Stomach smooth muscle (tissue), 2 donors: ENCODE results near the gene UGT1A1.
"Not testable (repeated sequence)": the region's sequence is repeated elsewhere in the genome, so short reads cannot be mapped to it uniquely, and the experiment has no call there.

Experiments
- H3K27ac ChIP-seq: one replicate; pipeline ENCODE4 v1.7.0; 2013; ENCODE audit warnings: mild to moderate bottlenecking, low read length, inconsistent platforms
- H3K27me3 ChIP-seq, 2 donors: one replicate each; pipeline ENCODE4 v1.7.0; 2013; ENCODE audit warnings: low read length in 2 of 2; ENCODE audit not compliant: insufficient read depth in 2 of 2, control insufficient read depth in 1 of 2
- H3K36me3 ChIP-seq, 2 donors: one replicate each; pipeline ENCODE4 v1.7.0; 2013; ENCODE audit warnings: low read length in 2 of 2; ENCODE audit not compliant: control insufficient read depth in 2 of 2, insufficient read depth in 2 of 2
- H3K4me1 ChIP-seq: one replicate; pipeline ENCODE4 v1.7.0; 2013; ENCODE audit warnings: low read length; ENCODE audit not compliant: control insufficient read depth, insufficient read depth
- H3K4me3 ChIP-seq, 2 donors: one replicate each; pipeline ENCODE4 v1.7.0; 2013; ENCODE audit warnings: low read length in 2 of 2
- H3K9ac ChIP-seq, 2 donors: one replicate each; pipeline ENCODE4 v1.7.0; 2013; ENCODE audit warnings: low read length in 2 of 2, mild to moderate bottlenecking in 1 of 2
- H3K9me3 ChIP-seq, 2 donors: one replicate each; pipeline ENCODE4 v1.7.0; 2013; ENCODE audit warnings: low read length in 2 of 2; ENCODE audit not compliant: control insufficient read depth in 2 of 2
- donor health status: healthy.
- donor health status: Pancreatic carcinoma.

The UGT1A1 gene

GRCh38 chr2:233743464-233744259 lies 16.4 kb upstream of the UGT1A1 start:
- H3K27me3 ChIP-seq, result no peaks in the 10 kb centered on the region
- no peaks in the 10 kb centered on the region for H3K4me1 ChIP-seq
- no peak overlapping the region for H3K27ac ChIP-seq
- H3K9me3 ChIP-seq, result no peaks in the 10 kb centered on the region
- no peaks in the 10 kb centered on the region for H3K36me3 ChIP-seq
- no peak overlapping the region for H3K4me3 ChIP-seq
- H3K9ac ChIP-seq, result no peak overlapping the region

- no peaks in the 10 kb centered on the region for H3K36me3 ChIP-seq
- no peak overlapping the region for H3K4me3 ChIP-seq
- no peak overlapping the region for H3K27ac ChIP-seq
Observed at GRCh38 chr2:233745073-233745755, 14.9 kb upstream of the UGT1A1 start.

GRCh38 chr2:233745838-233746237 lies 14.2 kb upstream of the UGT1A1 start:
- not testable (repeated sequence) for H3K36me3 ChIP-seq, H3K4me3 ChIP-seq, H3K27me3 ChIP-seq, H3K27ac ChIP-seq, H3K9ac ChIP-seq, H3K4me1 ChIP-seq, H3K9me3 ChIP-seq

More at GRCh38 chr2:233745073-233745755, 14.9 kb upstream of the UGT1A1 start:
- Histone ChIP-seq H3K9ac (no peak overlapping the region), H3K4me1 (no peaks in the 10 kb centered on the region), H3K9me3 (no peaks in the 10 kb centered on the region), H3K27me3 (no peaks in the 10 kb centered on the region)

GRCh38 chr2:233746475-233747282 lies 13.4 kb upstream of the UGT1A1 start:
- Histone ChIP-seq H3K4me1 (no peaks in the 10 kb centered on the region), H3K9me3 (no peaks in the 10 kb centered on the region), H3K27me3 (no peaks in the 10 kb centered on the region), H3K9ac (no peak overlapping the region), H3K4me3 (no peak overlapping the region), H3K36me3 (no peaks in the 10 kb centered on the region), H3K27ac (no peak overlapping the region)

- Histone ChIP-seq H3K4me3 (no peak overlapping the region), H3K9ac (no peak overlapping the region), H3K36me3 (no peaks in the 10 kb centered on the region), H3K27me3 (no peaks in the 10 kb centered on the region), H3K4me1 (no peaks in the 10 kb centered on the region), H3K9me3 (no peaks in the 10 kb centered on the region), H3K27ac (no peak overlapping the region)
Observed at GRCh38 chr2:233747283-233747544, 12.9 kb upstream of the UGT1A1 start.

GRCh38 chr2:233750689-233751088 lies 9.4 kb upstream of the UGT1A1 start:
- H3K9me3 ChIP-seq, H3K36me3 ChIP-seq, H3K4me3 ChIP-seq, H3K27me3 ChIP-seq, H3K27ac ChIP-seq, H3K9ac ChIP-seq, H3K4me1 ChIP-seq: not testable (repeated sequence)

GRCh38 chr2:233751212-233752009 lies 8.7 kb upstream of the UGT1A1 start:
- not testable (repeated sequence) for H3K9ac ChIP-seq, H3K36me3 ChIP-seq, H3K4me1 ChIP-seq, H3K27me3 ChIP-seq, H3K4me3 ChIP-seq, H3K27ac ChIP-seq, H3K9me3 ChIP-seq

- Histone ChIP-seq H3K9ac (no peak overlapping the region), H3K4me3 (no peak overlapping the region), H3K4me1 (no peaks in the 10 kb centered on the region), H3K27me3 (no peaks in the 10 kb centered on the region), H3K27ac (no peak overlapping the region), H3K36me3 (no peaks in the 10 kb centered on the region), H3K9me3 (no peaks in the 10 kb centered on the region)
Observed at GRCh38 chr2:233754872-233755611, 5.0 kb upstream of the UGT1A1 start.

GRCh38 chr2:233756429-233757081 lies 3.5 kb upstream of the UGT1A1 start:
- Histone ChIP-seq H3K9ac (no peak overlapping the region), H3K4me3 (no peak overlapping the region)

More at GRCh38 chr2:233756429-233757081, 3.5 kb upstream of the UGT1A1 start:
- Histone ChIP-seq H3K36me3 (no peaks in the 10 kb centered on the region), H3K4me1 (no peaks in the 10 kb centered on the region), H3K27me3 (no peaks in the 10 kb centered on the region), H3K27ac (no peak overlapping the region), H3K9me3 (no peaks in the 10 kb centered on the region)
